ENCODE data around the gene SARDH. TPM values are rescaled to one million over a fixed set of nuclear protein-coding genes. Genes with fewer than 3 reads are reported as not detected.

Gene SARDH
- total RNA-seq, 1 donor from 2014 or later, result 0.68 TPM

GRCh38 chr9:133780404-133780945 lies 42.3 kb upstream of the SARDH start:
- DNase-seq, result no peak
- intact Hi-C loops (cut with micrococcal nuclease), result no loop called here
- Mint-ChIP-seq H3K9me3 (no peaks in the 10 kb centered on the region), H3K27me3 (no peaks in the 10 kb centered on the region), H3K36me3 (ENCODE audit: low read depth) (no peaks in the 10 kb centered on the region), H3K27ac (no peak overlapping the region), H3K4me3 (no peak overlapping the region), H3K4me1 (no peaks in the 10 kb centered on the region)

- Mint-ChIP-seq H3K4me3 (no peak overlapping the region), H3K36me3 (ENCODE audit: low read depth) (no peaks in the 10 kb centered on the region), H3K27ac (no peak overlapping the region), H3K4me1 (no peaks in the 10 kb centered on the region), H3K27me3 (no peaks in the 10 kb centered on the region), H3K9me3 (no peaks in the 10 kb centered on the region)
- DNase-seq, result no peak
- intact Hi-C loops (cut with micrococcal nuclease), result no loop called here
Measured at GRCh38 chr9:133779516-133780403, 41.6 kb upstream of the SARDH start.

GRCh38 chr9:133779081-133779480 lies 40.9 kb upstream of the SARDH start:
- Mint-ChIP-seq H3K36me3 (ENCODE audit: low read depth) (peaks cover 1% of the 10 kb centered on the region), H3K4me1 (no peaks in the 10 kb centered on the region), H3K9me3 (no peaks in the 10 kb centered on the region), H3K27ac (no peak overlapping the region), H3K4me3 (no peak overlapping the region), H3K27me3 (no peaks in the 10 kb centered on the region)
- intact Hi-C loops (cut with micrococcal nuclease), result no loop called here
- DNase-seq, result no peak

GRCh38 chr9:133778336-133779013 lies 40.3 kb upstream of the SARDH start:
- Mint-ChIP-seq H3K27me3 (no peaks in the 10 kb centered on the region), H3K9me3 (no peaks in the 10 kb centered on the region), H3K4me1 (no peaks in the 10 kb centered on the region), H3K4me3 (no peak overlapping the region), H3K27ac (no peak overlapping the region), H3K36me3 (ENCODE audit: low read depth) (peaks cover 1% of the 10 kb centered on the region)
- intact Hi-C loops (cut with micrococcal nuclease), result no loop called here
- no peak for DNase-seq

GRCh38 chr9:133777871-133778270 lies 39.7 kb upstream of the SARDH start:
- Mint-ChIP-seq H3K27me3 (no peaks in the 10 kb centered on the region), H3K4me1 (no peaks in the 10 kb centered on the region)

GRCh38 chr9:133777068-133777791 lies 39.1 kb upstream of the SARDH start:
- Mint-ChIP-seq H3K4me3 (no peak overlapping the region), H3K27ac (no peak overlapping the region), H3K27me3 (no peaks in the 10 kb centered on the region), H3K36me3 (ENCODE audit: low read depth) (peaks cover 1% of the 10 kb centered on the region), H3K4me1 (no peaks in the 10 kb centered on the region), H3K9me3 (no peaks in the 10 kb centered on the region)
- intact Hi-C loops (cut with micrococcal nuclease), result no loop called here
- no peak for DNase-seq

More at GRCh38 chr9:133777871-133778270, 39.7 kb upstream of the SARDH start:
- no peak overlapping the region for H3K27ac Mint-ChIP-seq
- H3K9me3 Mint-ChIP-seq, result no peaks in the 10 kb centered on the region
- peaks cover 1% of the 10 kb centered on the region for H3K36me3 Mint-ChIP-seq (ENCODE audit: low read depth)
- no peak overlapping the region for H3K4me3 Mint-ChIP-seq
- no peak for DNase-seq
- intact Hi-C loops (cut with micrococcal nuclease), result no loop called here

GRCh38 chr9:133775951-133776905 lies 38.1 kb upstream of the SARDH start:
- Mint-ChIP-seq H3K36me3 (ENCODE audit: low read depth) (peaks cover 1% of the 10 kb centered on the region), H3K4me1 (no peaks in the 10 kb centered on the region), H3K9me3 (no peaks in the 10 kb centered on the region), H3K27me3 (no peaks in the 10 kb centered on the region), H3K4me3 (no peak overlapping the region), H3K27ac (no peak overlapping the region)
- no peak for DNase-seq
- intact Hi-C loops (cut with micrococcal nuclease), result no loop called here

GRCh38 chr9:133775291-133775690 lies 37.1 kb upstream of the SARDH start:
- intact Hi-C loops (cut with micrococcal nuclease), result no loop called here
- Mint-ChIP-seq H3K4me3 (no peak overlapping the region), H3K36me3 (ENCODE audit: low read depth) (peaks cover 1% of the 10 kb centered on the region), H3K4me1 (no peaks in the 10 kb centered on the region), H3K27ac (no peak overlapping the region), H3K9me3 (no peaks in the 10 kb centered on the region), H3K27me3 (no peaks in the 10 kb centered on the region)
- no peak for DNase-seq

GRCh38 chr9:133774799-133775198 lies 36.6 kb upstream of the SARDH start:
- Mint-ChIP-seq H3K27ac (no peak overlapping the region), H3K27me3 (no peaks in the 10 kb centered on the region), H3K4me1 (no peaks in the 10 kb centered on the region), H3K36me3 (ENCODE audit: low read depth) (peaks cover 1% of the 10 kb centered on the region), H3K9me3 (no peaks in the 10 kb centered on the region), H3K4me3 (no peak overlapping the region)
- intact Hi-C loops (cut with micrococcal nuclease), result no loop called here
- DNase-seq, result no peak

- H3K4me3 Mint-ChIP-seq, result no peak overlapping the region
- no peak for DNase-seq
- H3K36me3 Mint-ChIP-seq (ENCODE audit: low read depth), result peaks cover 1% of the 10 kb centered on the region
- H3K4me1 Mint-ChIP-seq, result no peaks in the 10 kb centered on the region
- intact Hi-C loops (cut with micrococcal nuclease), result no loop called here
- H3K27ac Mint-ChIP-seq, result no peak overlapping the region
- H3K9me3 Mint-ChIP-seq, result no peaks in the 10 kb centered on the region
- H3K27me3 Mint-ChIP-seq, result no peaks in the 10 kb centered on the region
Measured at GRCh38 chr9:133773889-133774655, 35.9 kb upstream of the SARDH start.

- intact Hi-C loops (cut with micrococcal nuclease), result no loop called here
- Mint-ChIP-seq H3K27ac (no peak overlapping the region), H3K36me3 (ENCODE audit: low read depth) (peaks cover 1% of the 10 kb centered on the region), H3K4me1 (no peaks in the 10 kb centered on the region), H3K4me3 (no peak overlapping the region), H3K27me3 (no peaks in the 10 kb centered on the region), H3K9me3 (no peaks in the 10 kb centered on the region)
- no peak for DNase-seq
Measured at GRCh38 chr9:133772581-133772980, 34.4 kb upstream of the SARDH start.

Measured in activated CD4-positive, alpha-beta T cell treated with anti-CD3 and anti-CD28 coated beads, Interleukin-2, amount 10 ng/mL, durations not matched to agents 24 days and 14 days (primary cell).